Measurements from ENCODE around the gene MTA1.

Gene MTA1

GRCh38 chr14:105450864-105451720, 31.5 kb downstream of the MTA1 start:
- no peaks in the 10 kb centered on the region for H3K9me3 Mint-ChIP-seq
- DNase-seq (ENCODE audit: low spot score in 2 of 2) (no peak), ATAC-seq (no peak)
- no peak overlapping the region for H3K4me3 Mint-ChIP-seq
- H3K4me1 Mint-ChIP-seq, result peaks cover 5% of the 10 kb centered on the region
- no peak overlapping the region for H3K27ac Mint-ChIP-seq
- peaks cover 55% of the 10 kb centered on the region for H3K36me3 Mint-ChIP-seq

- Mint-ChIP-seq H3K27ac (peak overlapping the region; percentile 64), H3K4me3 (no peak overlapping the region), H3K9me3 (no peaks in the 10 kb centered on the region), H3K4me1 (peaks cover 5% of the 10 kb centered on the region), H3K36me3 (peaks cover 51% of the 10 kb centered on the region)
- ATAC-seq (no peak), DNase-seq (ENCODE audit: low spot score in 2 of 2) (no peak)
Observed at GRCh38 chr14:105452963-105453362, 33.3 kb downstream of the MTA1 start.

- ATAC-seq, result no peak
- no peak for DNase-seq (ENCODE audit: low spot score in 2 of 2)
- Mint-ChIP-seq H3K4me3 (no peak overlapping the region), H3K9me3 (no peaks in the 10 kb centered on the region), H3K4me1 (peaks cover 5% of the 10 kb centered on the region), H3K27ac (no peak overlapping the region), H3K36me3 (peaks cover 42% of the 10 kb centered on the region)
Observed at GRCh38 chr14:105453847-105454246, 34.2 kb downstream of the MTA1 start.

- no peak for ATAC-seq
- Mint-ChIP-seq H3K4me1 (peaks cover 5% of the 10 kb centered on the region), H3K9me3 (no peaks in the 10 kb centered on the region), H3K4me3 (no peak overlapping the region), H3K36me3 (peaks cover 42% of the 10 kb centered on the region), H3K27ac (peak overlapping the region; percentile 84)
- no peak for DNase-seq (ENCODE audit: low spot score in 2 of 2)
Observed at GRCh38 chr14:105455086-105455640, 35.5 kb downstream of the MTA1 start.

- Mint-ChIP-seq H3K4me1 (peaks cover 5% of the 10 kb centered on the region), H3K4me3 (no peak overlapping the region), H3K9me3 (no peaks in the 10 kb centered on the region), H3K27ac (peak overlapping the region; percentile 84), H3K36me3 (peaks cover 47% of the 10 kb centered on the region)
- ATAC-seq, result peak; percentile 9
- no peak for DNase-seq (ENCODE audit: low spot score in 2 of 2)
Observed at GRCh38 chr14:105455766-105456660, 36.4 kb downstream of the MTA1 start.

- DNase-seq (ENCODE audit: low spot score in 2 of 2) (no peak), ATAC-seq (no peak)
- Mint-ChIP-seq H3K36me3 (peaks cover 46% of the 10 kb centered on the region), H3K4me1 (peaks cover 5% of the 10 kb centered on the region), H3K4me3 (no peak overlapping the region), H3K27ac (no peak overlapping the region), H3K9me3 (no peaks in the 10 kb centered on the region)
Observed at GRCh38 chr14:105456736-105457617, 37.4 kb downstream of the MTA1 start.

- Mint-ChIP-seq H3K4me1 (peaks cover 5% of the 10 kb centered on the region), H3K4me3 (no peak overlapping the region), H3K36me3 (peaks cover 38% of the 10 kb centered on the region), H3K27ac (no peak overlapping the region), H3K9me3 (no peaks in the 10 kb centered on the region)
- ATAC-seq, result no peak
- DNase-seq (ENCODE audit: low spot score in 2 of 2), result no peak
Observed at GRCh38 chr14:105458010-105458409, 38.4 kb downstream of the MTA1 start.

- no peak for DNase-seq (ENCODE audit: low spot score in 2 of 2)
- H3K36me3 Mint-ChIP-seq, result peaks cover 38% of the 10 kb centered on the region
- H3K27ac Mint-ChIP-seq, result no peak overlapping the region
- H3K4me3 Mint-ChIP-seq, result no peak overlapping the region
- no peaks in the 10 kb centered on the region for H3K9me3 Mint-ChIP-seq
- peaks cover 5% of the 10 kb centered on the region for H3K4me1 Mint-ChIP-seq
- ATAC-seq, result no peak
Observed at GRCh38 chr14:105458571-105458970, 38.9 kb downstream of the MTA1 start.

GRCh38 chr14:105460116-105460515, 40.5 kb downstream of the MTA1 start:
- ATAC-seq (no peak), DNase-seq (ENCODE audit: low spot score in 2 of 2) (no peak)
- Mint-ChIP-seq H3K4me3 (no peak overlapping the region), H3K36me3 (peaks cover 31% of the 10 kb centered on the region), H3K27ac (no peak overlapping the region), H3K9me3 (no peaks in the 10 kb centered on the region), H3K4me1 (peaks cover 5% of the 10 kb centered on the region)

- no peaks in the 10 kb centered on the region for H3K9me3 Mint-ChIP-seq
- DNase-seq (ENCODE audit: low spot score in 2 of 2) (no peak), ATAC-seq (no peak)
- H3K4me3 Mint-ChIP-seq, result no peak overlapping the region
- peaks cover 1% of the 10 kb centered on the region for H3K4me1 Mint-ChIP-seq
- H3K27ac Mint-ChIP-seq, result no peak overlapping the region
- peaks cover 31% of the 10 kb centered on the region for H3K36me3 Mint-ChIP-seq
Observed at GRCh38 chr14:105460616-105461015, 41.0 kb downstream of the MTA1 start.

GRCh38 chr14:105461903-105462302, 42.3 kb downstream of the MTA1 start:
- H3K4me1 Mint-ChIP-seq, result no peaks in the 10 kb centered on the region
- H3K9me3 Mint-ChIP-seq, result no peaks in the 10 kb centered on the region
- no peak for DNase-seq (ENCODE audit: low spot score in 2 of 2)
- H3K36me3 Mint-ChIP-seq, result peaks cover 28% of the 10 kb centered on the region
- ATAC-seq, result no peak
- H3K4me3 Mint-ChIP-seq, result no peak overlapping the region
- H3K27ac Mint-ChIP-seq, result no peak overlapping the region

GRCh38 chr14:105464501-105464900, 44.9 kb downstream of the MTA1 start:
- Mint-ChIP-seq H3K4me3 (no peak overlapping the region), H3K27ac (no peak overlapping the region), H3K36me3 (peaks cover 26% of the 10 kb centered on the region), H3K4me1 (no peaks in the 10 kb centered on the region), H3K9me3 (no peaks in the 10 kb centered on the region)
- ATAC-seq, result no peak
- DNase-seq (ENCODE audit: low spot score in 2 of 2), result no peak

GRCh38 chr14:105465209-105466031, 45.8 kb downstream of the MTA1 start:
- Mint-ChIP-seq H3K36me3 (peaks cover 25% of the 10 kb centered on the region), H3K27ac (no peak overlapping the region), H3K9me3 (no peaks in the 10 kb centered on the region), H3K4me3 (no peak overlapping the region), H3K4me1 (no peaks in the 10 kb centered on the region)
- ATAC-seq, result no peak
- no peak for DNase-seq (ENCODE audit: low spot score in 2 of 2)

All from stimulated activated effector memory CD8-positive, alpha-beta T cell treated with anti-CD3 and anti-CD28 coated beads, Interleukin-12 subunit alpha, Interleukin-12 subunit beta, amount 100 ng/mL, for 72 hours (primary cell).